Ammon's horn (tissue), 1 donor: ENCODE measurements around the gene TEAD2.
A peak's percentile ranks its signal among the peaks of the same experiment; 100 is the strongest.
"Not testable (repeated sequence)": the region's sequence is repeated elsewhere in the genome, so short reads cannot be mapped to it uniquely, and the experiment has no call there.

Experiments used
- DNase-seq: peaks from one replicate; pipeline ENCODE4 v3.0.0-alpha.2; 2016; ENCODE audit warnings: low spot score

Gene TEAD2

GRCh38 chr19:49331616-49332055 lies 30.6 kb downstream of the TEAD2 start:
- DNase-seq: peak; percentile 80

GRCh38 chr19:49331187-49331586 lies 31.0 kb downstream of the TEAD2 start:
- not testable (repeated sequence) for DNase-seq

- no peak for DNase-seq
Observed at GRCh38 chr19:49328741-49329140, 33.5 kb downstream of the TEAD2 start.

- DNase-seq: no peak
Observed at GRCh38 chr19:49327878-49328544, 34.2 kb downstream of the TEAD2 start.

GRCh38 chr19:49326165-49326704 lies 36.0 kb downstream of the TEAD2 start:
- no peak for DNase-seq

GRCh38 chr19:49325756-49326155 lies 36.5 kb downstream of the TEAD2 start:
- DNase-seq: not testable (repeated sequence)

GRCh38 chr19:49324801-49325576 lies 37.2 kb downstream of the TEAD2 start, which contains the start of gene SLC6A16:
SLC6A16 (minus strand) TSS chr19:49325191; CDS start chr19:49311347, 13,844 bp downstream.
- DNase-seq: no peak

- DNase-seq: no peak
Observed at GRCh38 chr19:49318296-49318695, 43.9 kb downstream of the TEAD2 start.

GRCh38 chr19:49316284-49316683 lies 45.9 kb downstream of the TEAD2 start:
- DNase-seq: no peak

GRCh38 chr19:49315111-49315510 lies 47.1 kb downstream of the TEAD2 start:
- DNase-seq: no peak

- no peak for DNase-seq
Observed at GRCh38 chr19:49309087-49309486, 53.1 kb downstream of the TEAD2 start.

- not testable (repeated sequence) for DNase-seq
Observed at GRCh38 chr19:49306734-49307133, 55.5 kb downstream of the TEAD2 start.

- DNase-seq: no peak
Observed at GRCh38 chr19:49301866-49302252, 60.4 kb downstream of the TEAD2 start.

- peak; percentile 75 for DNase-seq
Observed at GRCh38 chr19:49301165-49301865, 60.9 kb downstream of the TEAD2 start.

GRCh38 chr19:49298653-49299052 lies 63.6 kb downstream of the TEAD2 start:
- DNase-seq: not testable (repeated sequence)

GRCh38 chr19:49297403-49297802 lies 64.8 kb downstream of the TEAD2 start:
- DNase-seq: no peak

- DNase-seq: no peak
Observed at GRCh38 chr19:49295208-49295880, 66.9 kb downstream of the TEAD2 start.

- no peak for DNase-seq
Observed at GRCh38 chr19:49294401-49294800, 67.8 kb downstream of the TEAD2 start.
